PFSK-1 (cell line): ENCODE results near the gene RARB.

Source experiments
- FOXP2 ChIP-seq: optimal IDR thresholded peaks from 2 replicates; pipeline ENCODE3; 2011; ENCODE audit warnings: borderline replicate concordance, control low read depth, inconsistent platforms; ENCODE audit not compliant: insufficient read depth; ENCODE audit errors: extremely low read length, extremely low read depth
- POLR2AphosphoS5 ChIP-seq: IDR thresholded peaks from 2 replicates; pipeline ENCODE4 v1.6.1; 2012; ENCODE audit warnings: low read depth, mild to moderate bottlenecking, control low read depth, low read length, moderate library complexity
- REST ChIP-seq, 2 experiments: IDR thresholded peaks; 2 replicates each; pipeline versions ENCODE4 v1.6.1 to v1.8.0; 2011 to 2012; ENCODE audit warnings: low read depth in 2 of 2, low read length in 2 of 2, control low read depth in 1 of 2, inconsistent platforms in 1 of 2, mild to moderate bottlenecking in 1 of 2, moderate library complexity in 1 of 2; ENCODE audit not compliant: insufficient read depth in 1 of 2
- SIN3A ChIP-seq: IDR thresholded peaks from 2 replicates; pipeline ENCODE4 v1.6.1; 2012; ENCODE audit warnings: mild to moderate bottlenecking, low read length, moderate library complexity, borderline replicate concordance; ENCODE audit not compliant: insufficient read depth
- TAF1 ChIP-seq: IDR thresholded peaks from 2 replicates; pipeline ENCODE4 v1.6.1; 2012; ENCODE audit warnings: low read length, control low read depth, borderline replicate concordance; ENCODE audit not compliant: insufficient read depth

The RARB gene

GRCh38 chr3:25557694-25558093, 129.6 kb downstream of the RARB start:
- TF ChIP-seq TAF1 (no peak), FOXP2 (no peak), SIN3A (no peak), REST (IDR thresholded peaks at IDR 0.05; ENCODE audit: insufficient read depth in 1 of 2, low read depth in 2 of 2, low read length in 2 of 2) (no peak), POLR2AphosphoS5 (no peak)

GRCh38 chr3:25558121-25558520, 130.1 kb downstream of the RARB start:
- no peak for TF ChIP-seq SIN3A
- no peak for TF ChIP-seq TAF1
- no peak for TF ChIP-seq REST (IDR thresholded peaks at IDR 0.05; ENCODE audit: insufficient read depth in 1 of 2, low read depth in 2 of 2, low read length in 2 of 2)
- TF ChIP-seq POLR2AphosphoS5 = no peak
- TF ChIP-seq FOXP2 = no peak

GRCh38 chr3:25558796-25559195, 130.7 kb downstream of the RARB start:
- TF ChIP-seq FOXP2 = no peak
- TF ChIP-seq POLR2AphosphoS5 = no peak
- no peak for TF ChIP-seq REST (IDR thresholded peaks at IDR 0.05; ENCODE audit: insufficient read depth in 1 of 2, low read depth in 2 of 2, low read length in 2 of 2)
- no peak for TF ChIP-seq SIN3A
- no peak for TF ChIP-seq TAF1

- TF ChIP-seq REST (IDR thresholded peaks at IDR 0.05; ENCODE audit: insufficient read depth in 1 of 2, low read depth in 2 of 2, low read length in 2 of 2) = no peak
Observed at GRCh38 chr3:25563601-25564000, 135.5 kb downstream of the RARB start.

GRCh38 chr3:25564075-25564474, 136.0 kb downstream of the RARB start:
- no peak for TF ChIP-seq REST (IDR thresholded peaks at IDR 0.05; ENCODE audit: insufficient read depth in 1 of 2, low read depth in 2 of 2, low read length in 2 of 2)
- no peak for TF ChIP-seq FOXP2
- no peak for TF ChIP-seq POLR2AphosphoS5
- no peak for TF ChIP-seq TAF1
- TF ChIP-seq SIN3A = no peak
